Panc1 (cell line): Measurements from ENCODE around the gene INHA. TPM values are rescaled to one million over a fixed set of nuclear protein-coding genes. Genes with fewer than 3 reads are reported as not detected.

ENCODE experiments used
- ATAC-seq: fragments of 200-7000 bp; cut with Tn5 transposase; 2 replicates; pipeline ENCODE4 v1.9.1; 2020; ENCODE audit warnings: mild to moderate bottlenecking, moderate library complexity
- BruUV-seq: library from RNA; stranded (reverse); fragments of 400-500 nt; replicated peaks from 2 replicates; lab custom pipeline; 2021; lab: Mats Ljungman, UMichigan
- CTCF ChIA-PET: fragments of 300-600 bp; sonication (Branson Sonifier 250); formaldehyde crosslinking; loops from one replicate; lab custom pipeline; 2022; ENCODE audit warnings: antibody characterized with exemption; lab: Charles Lee
- POLR2A ChIA-PET: fragments of 300-600 bp; sonication (Branson Sonifier 250); formaldehyde crosslinking; loops from one replicate; lab custom pipeline; 2022; ENCODE audit warnings: antibody characterized with exemption; lab: Charles Lee
- DNase-seq: peaks from one replicate; pipeline ENCODE4 v3.0.0-alpha.2; 2010; ENCODE audit warnings: low read depth, low spot score
- H3K27ac ChIP-seq: 2 replicates; pipeline ENCODE4 v1.5.1; 2011; ENCODE audit warnings: mild to moderate bottlenecking, low read length, inconsistent platforms
- H3K27me3 ChIP-seq: fragments of 200-500 bp; sonication (Bioruptor generic); 2 replicates; pipeline ENCODE4 v1.6.0; 2014; ENCODE audit warnings: low read length, inconsistent platforms; ENCODE audit not compliant: control insufficient read depth, insufficient read depth
- H3K36me3 ChIP-seq: fragments of 200-500 bp; sonication (Bioruptor generic); 2 replicates; pipeline ENCODE4 v1.5.1; 2014; ENCODE audit warnings: inconsistent platforms, mild to moderate bottlenecking, low read length, moderate library complexity; ENCODE audit not compliant: control insufficient read depth, insufficient read depth
- H3K4me1 ChIP-seq: 2 replicates; pipeline ENCODE4 v1.5.1; 2011; ENCODE audit warnings: inconsistent platforms, mild to moderate bottlenecking, low read length, moderate library complexity; ENCODE audit not compliant: control insufficient read depth, insufficient read depth
- H3K4me3 ChIP-seq, 2 experiments: 2 replicates each; pipeline ENCODE4 v1.5.1; 2011 to 2012; ENCODE audit warnings: low read depth in 2 of 2, low read length in 2 of 2, mild to moderate bottlenecking in 2 of 2, inconsistent platforms in 1 of 2, moderate library complexity in 1 of 2
- H3K9me3 ChIP-seq: fragments of 200-500 bp; sonication (Bioruptor generic); 2 replicates; pipeline ENCODE4 v1.5.1; 2014; ENCODE audit warnings: low read depth, mild to moderate bottlenecking, inconsistent platforms, low read length, moderate library complexity; ENCODE audit not compliant: control insufficient read depth, insufficient read depth
- POLR2AphosphoS5 ChIP-seq: IDR thresholded peaks from 2 replicates; pipeline ENCODE4 v1.6.1; 2012; ENCODE audit warnings: mild to moderate bottlenecking, low read depth, low read length, moderate library complexity
- SIN3A ChIP-seq: IDR thresholded peaks from 2 replicates; pipeline ENCODE4 v1.6.1; 2012; ENCODE audit warnings: low read depth, mild to moderate bottlenecking, low read length, moderate library complexity, borderline replicate concordance; ENCODE audit not compliant: insufficient read depth
- TCF7L2 ChIP-seq: IDR thresholded peaks from 2 replicates; pipeline ENCODE4 v1.6.1; 2011; ENCODE audit warnings: mild to moderate bottlenecking, low read depth, low read length, inconsistent platforms
- in situ Hi-C: cut with HindIII; loops from 2 replicates; pipeline ENCODE4 v1.10.0; 2016; ENCODE audit warnings: low sequenced_read_pairs, low pct_unique_long_range_greater_than_20kb
- intact Hi-C: fragments of 100-400 bp; cut with micrococcal nuclease; formaldehyde crosslinking; loops from one replicate; pipeline ENCODE4 v1.10.0; 2022; ENCODE audit not compliant: unreplicated experiment
- total RNA-seq: library from RNA; stranded (reverse); gene quantifications from one replicate; pipeline ENCODE4 v1.2.1, GENCODE V29; 2021; ENCODE audit not compliant: unreplicated experiment
- TF ChIP-seq, protein P1 (sequence below), 2 experiments: IDR thresholded peaks; 2 replicates each; pipeline ENCODE4 v1.6.1; 2011 to 2012; ENCODE audit warnings: low read depth in 2 of 2, control low read depth in 1 of 2, low read length in 1 of 2, mild to moderate bottlenecking in 1 of 2, moderate library complexity in 1 of 2; ENCODE audit not compliant: insufficient read depth in 1 of 2
- TF ChIP-seq, protein P2 (sequence below): fragments of 450-650 bp; IDR thresholded peaks from 2 replicates; pipeline ENCODE4 v1.5.1; 2017; ENCODE audit warnings: mild to moderate bottlenecking

INHA gene
- total RNA-seq, 1 experiment from 2014 or later = 1.2 TPM

GRCh38 chr2:219554350-219554749 lies 17.8 kb upstream of the INHA start:
- H3K27ac ChIP-seq = no peak overlapping the region
- POLR2A ChIA-PET = no interaction called here
- H3K4me3 ChIP-seq = no peak overlapping the region
- CTCF ChIA-PET = no interaction called here
- BruUV-seq = no TSS peak
- H3K4me1 ChIP-seq = peaks cover 3% of the 10 kb centered on the region; the same call in 1 of the 2 replicates
- TF ChIP-seq POLR2AphosphoS5 (no peak), TCF7L2 (no peak), SIN3A (no peak)
- TF ChIP-seq, protein P1, sequence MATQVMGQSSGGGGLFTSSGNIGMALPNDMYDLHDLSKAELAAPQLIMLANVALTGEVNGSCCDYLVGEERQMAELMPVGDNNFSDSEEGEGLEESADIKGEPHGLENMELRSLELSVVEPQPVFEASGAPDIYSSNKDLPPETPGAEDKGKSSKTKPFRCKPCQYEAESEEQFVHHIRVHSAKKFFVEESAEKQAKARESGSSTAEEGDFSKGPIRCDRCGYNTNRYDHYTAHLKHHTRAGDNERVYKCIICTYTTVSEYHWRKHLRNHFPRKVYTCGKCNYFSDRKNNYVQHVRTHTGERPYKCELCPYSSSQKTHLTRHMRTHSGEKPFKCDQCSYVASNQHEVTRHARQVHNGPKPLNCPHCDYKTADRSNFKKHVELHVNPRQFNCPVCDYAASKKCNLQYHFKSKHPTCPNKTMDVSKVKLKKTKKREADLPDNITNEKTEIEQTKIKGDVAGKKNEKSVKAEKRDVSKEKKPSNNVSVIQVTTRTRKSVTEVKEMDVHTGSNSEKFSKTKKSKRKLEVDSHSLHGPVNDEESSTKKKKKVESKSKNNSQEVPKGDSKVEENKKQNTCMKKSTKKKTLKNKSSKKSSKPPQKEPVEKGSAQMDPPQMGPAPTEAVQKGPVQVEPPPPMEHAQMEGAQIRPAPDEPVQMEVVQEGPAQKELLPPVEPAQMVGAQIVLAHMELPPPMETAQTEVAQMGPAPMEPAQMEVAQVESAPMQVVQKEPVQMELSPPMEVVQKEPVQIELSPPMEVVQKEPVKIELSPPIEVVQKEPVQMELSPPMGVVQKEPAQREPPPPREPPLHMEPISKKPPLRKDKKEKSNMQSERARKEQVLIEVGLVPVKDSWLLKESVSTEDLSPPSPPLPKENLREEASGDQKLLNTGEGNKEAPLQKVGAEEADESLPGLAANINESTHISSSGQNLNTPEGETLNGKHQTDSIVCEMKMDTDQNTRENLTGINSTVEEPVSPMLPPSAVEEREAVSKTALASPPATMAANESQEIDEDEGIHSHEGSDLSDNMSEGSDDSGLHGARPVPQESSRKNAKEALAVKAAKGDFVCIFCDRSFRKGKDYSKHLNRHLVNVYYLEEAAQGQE (IDR thresholded peaks at IDR 0.05; ENCODE audit: insufficient read depth in 1 of 2, low read depth in 2 of 2, low read length in 1 of 2) = no peak
- TF ChIP-seq, protein P2, sequence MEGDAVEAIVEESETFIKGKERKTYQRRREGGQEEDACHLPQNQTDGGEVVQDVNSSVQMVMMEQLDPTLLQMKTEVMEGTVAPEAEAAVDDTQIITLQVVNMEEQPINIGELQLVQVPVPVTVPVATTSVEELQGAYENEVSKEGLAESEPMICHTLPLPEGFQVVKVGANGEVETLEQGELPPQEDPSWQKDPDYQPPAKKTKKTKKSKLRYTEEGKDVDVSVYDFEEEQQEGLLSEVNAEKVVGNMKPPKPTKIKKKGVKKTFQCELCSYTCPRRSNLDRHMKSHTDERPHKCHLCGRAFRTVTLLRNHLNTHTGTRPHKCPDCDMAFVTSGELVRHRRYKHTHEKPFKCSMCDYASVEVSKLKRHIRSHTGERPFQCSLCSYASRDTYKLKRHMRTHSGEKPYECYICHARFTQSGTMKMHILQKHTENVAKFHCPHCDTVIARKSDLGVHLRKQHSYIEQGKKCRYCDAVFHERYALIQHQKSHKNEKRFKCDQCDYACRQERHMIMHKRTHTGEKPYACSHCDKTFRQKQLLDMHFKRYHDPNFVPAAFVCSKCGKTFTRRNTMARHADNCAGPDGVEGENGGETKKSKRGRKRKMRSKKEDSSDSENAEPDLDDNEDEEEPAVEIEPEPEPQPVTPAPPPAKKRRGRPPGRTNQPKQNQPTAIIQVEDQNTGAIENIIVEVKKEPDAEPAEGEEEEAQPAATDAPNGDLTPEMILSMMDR = no peak
- intact Hi-C loops = no loop called here
- H3K36me3 ChIP-seq = no peaks in the 10 kb centered on the region
- DNase-seq = no peak
- no peaks in the 10 kb centered on the region for H3K27me3 ChIP-seq
- no peak for ATAC-seq
- H3K9me3 ChIP-seq = no peaks in the 10 kb centered on the region
- in situ Hi-C loops = no loop called here

- Histone ChIP-seq H3K27me3 (no peaks in the 10 kb centered on the region), H3K4me1 (peaks cover 3% of the 10 kb centered on the region; the same call in 1 of the 2 replicates), H3K27ac (no peak overlapping the region), H3K4me3 (no peak overlapping the region), H3K36me3 (no peaks in the 10 kb centered on the region), H3K9me3 (no peaks in the 10 kb centered on the region)
- intact Hi-C loops = no loop called here
- ATAC-seq (no peak), DNase-seq (no peak)
- ChIA-PET POLR2A (no interaction called here), CTCF (no interaction called here)
- no TSS peak for BruUV-seq
- in situ Hi-C loops = no loop called here
- TF ChIP-seq, protein P1 (IDR thresholded peaks at IDR 0.05; ENCODE audit: insufficient read depth in 1 of 2, low read depth in 2 of 2, low read length in 1 of 2) = no peak
- TF ChIP-seq, protein P2 = no peak
- TF ChIP-seq TCF7L2 (no peak), POLR2AphosphoS5 (no peak), SIN3A (no peak)
Observed at GRCh38 chr2:219555956-219556355, 16.2 kb upstream of the INHA start.
